HepG2 (cell line): ENCODE results near the gene KLF16. TPM values are rescaled to one million over a fixed set of nuclear protein-coding genes. Genes with fewer than 3 reads are reported as not detected.

Experiments used
- ATAC-seq: fragments of 200-7000 bp; cut with Tn5 transposase; 3 replicates; pipeline ENCODE4 v1.9.1; 2020; ENCODE audit warnings: mild to moderate bottlenecking, moderate library complexity
- BruUV-seq: library from RNA; stranded (reverse); fragments of 400-500 nt; replicated peaks from 2 replicates; lab custom pipeline; 2021; lab: Mats Ljungman, UMichigan
- CTCF ChIA-PET: fragments of 300-600 bp; formaldehyde crosslinking; extraction: SDS; loops from one replicate; lab custom pipeline; 2021; ENCODE audit warnings: low total read pairs, inconsistent platforms, low intra/inter-chr PET ratio; lab: Yijun Ruan, JAX
- POLR2A ChIA-PET: fragments of 350-600 bp; sonication (Branson Sonifier 250); formaldehyde crosslinking; loops from one replicate; lab custom pipeline; 2020; ENCODE audit warnings: antibody characterized with exemption, inconsistent platforms; lab: Yijun Ruan, JAX
- DNase-seq: peaks from one replicate; pipeline ENCODE4 v3.0.0-alpha.2; 2015; ENCODE audit warnings: low spot score
- FAIRE-seq: peaks from 3 replicates; lab custom pipeline; 2011; peaks lifted over from hg19 to GRCh38; lab: Jason Lieb, UNC
- H2AFZ ChIP-seq: one replicate; pipeline ENCODE4 v1.6.1; 2011; ENCODE audit warnings: low read length, inconsistent platforms
- H3K27ac ChIP-seq: fragments of 300-600 bp; 3 replicates; pipeline ENCODE4 v1.8.0; 2011; ENCODE audit warnings: mixed run types, mild to moderate bottlenecking, mixed read lengths, low read length, inconsistent platforms; ENCODE audit not compliant: insufficient read depth; ENCODE audit errors: extremely low read length
- H3K27me3 ChIP-seq, 2 experiments: fragments of 200-600 bp in 1 of 2; 2 replicates in 1 of 2; 3 replicates in 1 of 2; pipeline versions ENCODE4 v1.6.0 to v1.8.0; 2011; ENCODE audit warnings: low read length in 2 of 2, mild to moderate bottlenecking in 2 of 2, moderate library complexity in 2 of 2, inconsistent platforms in 1 of 2; ENCODE audit not compliant: insufficient read depth in 2 of 2, control insufficient read depth in 1 of 2
- H3K36me3 ChIP-seq, 2 experiments: fragments of 200-600 bp in 1 of 2; replicated peaks in 1 of 2; 2 replicates in 1 of 2; 3 replicates in 1 of 2; pipeline versions ENCODE4 v1.5.1 to v1.8.0; 2011; ENCODE audit warnings: low read length in 2 of 2, inconsistent platforms in 1 of 2; ENCODE audit not compliant: insufficient read depth in 2 of 2, control insufficient read depth in 1 of 2
- H3K4me1 ChIP-seq: 2 replicates; pipeline ENCODE4 v1.5.1; 2012; ENCODE audit warnings: low read length, inconsistent platforms; ENCODE audit not compliant: insufficient read depth
- H3K4me2 ChIP-seq: 2 replicates; pipeline ENCODE4 v1.6.0; 2011; ENCODE audit warnings: low read depth, low read length, inconsistent platforms
- H3K4me3 ChIP-seq, 3 experiments: fragments of 200-600 bp in 1 of 3; sonication (generic), shearing (Covaris generic) in 1 of 3; replicated peaks in 1 of 3; 2 replicates each; pipeline ENCODE4 v1.5.1; 2011 to 2016; ENCODE audit warnings: low read length in 3 of 3, inconsistent platforms in 2 of 3, low read depth in 2 of 3, mild to moderate bottlenecking in 2 of 3, control low read depth in 1 of 3, mixed read lengths in 1 of 3; ENCODE audit not compliant: insufficient read depth in 1 of 3
- H3K79me2 ChIP-seq: one replicate; pipeline ENCODE4 v1.6.1; 2011; ENCODE audit warnings: low read length, inconsistent platforms; ENCODE audit not compliant: insufficient read depth
- H3K9ac ChIP-seq: 2 replicates; pipeline ENCODE4 v1.6.0; 2011; ENCODE audit warnings: mild to moderate bottlenecking, low read depth, low read length, inconsistent platforms; ENCODE audit not compliant: insufficient read depth
- H3K9me3 ChIP-seq: 2 replicates; pipeline ENCODE4 v1.5.1; 2012; ENCODE audit warnings: mild to moderate bottlenecking, low read length
- H4K20me1 ChIP-seq: 2 replicates; pipeline ENCODE4 v1.6.0; 2011; ENCODE audit warnings: inconsistent platforms, mild to moderate bottlenecking, low read length, moderate library complexity; ENCODE audit not compliant: insufficient read depth
- AGO2 ChIP-seq: fragments of 200-400 bp; formaldehyde crosslinking; optimal IDR thresholded peaks from 2 replicates; pipeline ENCODE3; 2017; ENCODE audit warnings: mild to moderate bottlenecking, low read depth, low read length, moderate library complexity
- DPF2 ChIP-seq: sonication (generic); formaldehyde crosslinking; IDR thresholded peaks from 2 replicates; pipeline ENCODE4 v1.4.0; 2020; ENCODE audit warnings: mild to moderate bottlenecking, low read depth, missing genetic modification reagents, borderline replicate concordance
- GABPB1 ChIP-seq: IDR thresholded peaks from 2 replicates; pipeline ENCODE4 v1.6.1; 2016; ENCODE audit warnings: mild to moderate bottlenecking, missing genetic modification reagents, moderate library complexity, missing compliant biosample characterization
- HNF4A ChIP-seq: sonication (generic); formaldehyde crosslinking; IDR thresholded peaks from 2 replicates; pipeline ENCODE4 v1.4.0; 2020; ENCODE audit warnings: missing genetic modification reagents
- NFIC ChIP-seq: IDR thresholded peaks from 2 replicates; pipeline ENCODE4 v1.6.1; 2012; ENCODE audit warnings: mild to moderate bottlenecking, low read length, inconsistent platforms
- NPAS2 ChIP-seq: sonication (generic); formaldehyde crosslinking; IDR thresholded peaks from 2 replicates; pipeline ENCODE4 v1.8.0; 2022; ENCODE audit warnings: mild to moderate bottlenecking, missing genetic modification reagents, borderline replicate concordance
- PCBP2 ChIP-seq: fragments of 200-400 bp; formaldehyde crosslinking; optimal IDR thresholded peaks from 2 replicates; pipeline ENCODE3; 2018; ENCODE audit warnings: low read length, low read depth; ENCODE audit not compliant: poor library complexity, severe bottlenecking
- SNAPC2 ChIP-seq: sonication (generic); formaldehyde crosslinking; IDR thresholded peaks from 2 replicates; pipeline ENCODE4 v1.8.1; 2022; ENCODE audit warnings: mild to moderate bottlenecking, missing genetic modification reagents
- ZMYM4 ChIP-seq: sonication (generic); formaldehyde crosslinking; IDR thresholded peaks from 2 replicates; pipeline ENCODE4 v1.8.1; 2023; ENCODE audit warnings: mild to moderate bottlenecking, missing genetic modification reagents
- ZNF468 ChIP-seq: sonication (generic); formaldehyde crosslinking; IDR thresholded peaks from 2 replicates; pipeline ENCODE4 v1.8.0; 2022; ENCODE audit warnings: mild to moderate bottlenecking, moderate library complexity, missing genetic modification reagents
- ZNF614 ChIP-seq: IDR thresholded peaks from 2 replicates; pipeline ENCODE4 v1.6.1; 2018; ENCODE audit warnings: missing biosample characterization, missing genetic modification reagents, inconsistent platforms, borderline replicate concordance
- ZNF773 ChIP-seq: sonication (generic); formaldehyde crosslinking; IDR thresholded peaks from 2 replicates; pipeline ENCODE4 v1.4.0; 2020; ENCODE audit warnings: missing genetic modification reagents, borderline replicate concordance
- WGBS: methylation state at CpG from one replicate; pipeline ENCODE4 v1.1.6; 2017; ENCODE audit warnings: low lambda C conversion rate; 5-methylcytosine and 5-hydroxymethylcytosine counted together
- in situ Hi-C: cut with HindIII; loops from 2 replicates; pipeline ENCODE4 v1.10.0; 2017; ENCODE audit warnings: low pct_unique_long_range_greater_than_20kb; ENCODE audit not compliant: extremely low pct_ligation_motif_present
- intact Hi-C: fragments of 100-400 bp; cut with micrococcal nuclease; formaldehyde crosslinking; loops from one replicate; pipeline ENCODE4 v1.10.0; 2022; ENCODE audit not compliant: unreplicated experiment
- polyA plus RNA-seq, 8 experiments: library from polyadenylated mRNA; depleted of rRNA in 3 of 8; stranded (reverse) in 7 of 8; unstranded in 1 of 8; fragments of >200 nt; fragmentation: Illumina TruSeq in 4 of 8; extraction: Trizol in 4 of 8; gene quantifications; 2 replicates each; pipeline versions ENCODE4 v1.2.1 to v1.2.3, GENCODE V29; 2011 to 2016; ENCODE audit warnings: low read depth in 4 of 8, missing spikeins in 1 of 8, mixed read lengths in 1 of 8; ENCODE audit not compliant: insufficient read depth in 1 of 8
- total RNA-seq, 5 experiments: library from RNA; depleted of rRNA; stranded (reverse); fragments of >200 nt; fragmentation: Illumina TruSeq; extraction: Trizol; gene quantifications; 2 replicates each; pipeline ENCODE4 v1.2.3, GENCODE V29; 2016; ENCODE audit warnings: low read depth in 1 of 5
- TF ChIP-seq, protein P1 (sequence below): sonication (generic); formaldehyde crosslinking; IDR thresholded peaks from 2 replicates; pipeline ENCODE4 v1.8.0; 2022; ENCODE audit warnings: mild to moderate bottlenecking, missing genetic modification reagents, moderate library complexity
- TF ChIP-seq, protein P2 (sequence below): sonication (generic); formaldehyde crosslinking; IDR thresholded peaks from 2 replicates; pipeline ENCODE4 v1.8.1; 2023; ENCODE audit warnings: mild to moderate bottlenecking, moderate library complexity, missing genetic modification reagents
- TF ChIP-seq, protein P3 (sequence below): sonication (generic); formaldehyde crosslinking; IDR thresholded peaks from 2 replicates; pipeline ENCODE4 v1.4.0; 2020; ENCODE audit warnings: mild to moderate bottlenecking, missing genetic modification reagents
- TF ChIP-seq, protein P4 (sequence below): sonication (generic); formaldehyde crosslinking; IDR thresholded peaks from 2 replicates; pipeline ENCODE4 v1.4.0; 2020; ENCODE audit warnings: missing genetic modification reagents

The KLF16 gene
- total and polyA plus RNA-seq, 2 of the 13 experiments (the other 11 are each of a cell fraction or from before 2014, with no cell fraction given): 3.5 to 6.7 TPM

DNA sequence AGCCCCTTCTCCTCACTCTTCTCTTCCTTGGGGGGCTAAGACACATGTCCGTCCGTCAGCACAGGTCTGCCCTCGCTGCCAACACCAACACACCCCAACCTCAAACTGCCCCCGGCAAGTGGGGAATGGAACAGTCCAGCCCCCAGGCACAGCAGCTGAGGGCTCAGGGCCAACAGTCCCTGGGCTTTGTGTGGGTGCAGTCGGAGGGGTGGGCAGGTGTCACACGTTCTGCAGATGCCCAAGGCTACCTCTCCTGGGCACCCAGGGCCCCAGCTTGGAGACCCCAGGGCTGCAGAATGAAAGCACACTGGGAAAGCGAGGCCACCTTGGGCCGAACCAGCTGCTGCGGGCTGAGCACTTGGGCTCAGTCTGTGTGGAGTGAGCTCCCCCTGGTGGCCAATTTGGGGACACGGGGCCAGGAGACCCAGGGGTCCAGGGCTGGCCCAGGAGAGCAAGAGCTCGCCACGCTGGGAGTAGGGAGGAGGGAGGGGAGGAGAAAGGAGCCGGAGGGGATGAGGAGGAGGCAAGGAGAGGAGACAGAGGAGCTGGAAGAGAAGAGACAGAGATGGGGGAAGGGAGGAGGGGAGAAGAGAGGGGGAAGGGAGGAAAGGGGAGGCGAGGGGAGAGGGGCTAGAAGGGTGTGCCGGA is 37.3 kb downstream of the KLF16 start:
- peak; percentile 80 for ATAC-seq
- Histone ChIP-seq H3K27me3 (no peaks in the 10 kb centered on the region), H3K36me3 (peaks cover 16 to 35% of the 10 kb centered on the region in 2 experiments; a peak in 4 of 5 replicates), H3K9me3 (no peaks in the 10 kb centered on the region), H3K27ac (no peak overlapping the region), H3K9ac (no peak overlapping the region), H3K4me1 (no peaks in the 10 kb centered on the region), H3K4me3 (no peak overlapping the region), H3K4me2 (no peak overlapping the region), H4K20me1 (0 out of 2 replicates have a peak, but pooled peaks cover under 1% of the 10 kb centered on the region), H2AFZ (no peak overlapping the region), H3K79me2 (no peaks in the 10 kb centered on the region)
- no TSS peak for BruUV-seq
- 55% methylated on average over 13 of the region's 15 CpGs for WGBS
- ChIA-PET POLR2A (interaction anchor here (0.7 to 0.8 kb wide), 2 partner anchors 221 to 236 kb away, joined by 3 to 4 read pairs; partner anchors contain the start of gene UQCR11), CTCF (interaction anchor here (0.7 to 1.7 kb wide), 2 partner anchors 45 to 51 kb away, joined by 3 to 15 read pairs; no protein-coding TSS in a partner anchor)
- intact Hi-C loops: no loop called here
- DNase-seq: peak; percentile 48
- in situ Hi-C loops: no loop called here
- peak; percentile 57 for FAIRE-seq
- TF ChIP-seq ZMYM4 (CRISPR knock-in tag) (no peak), NPAS2 (no peak), NFIC (no peak), ZNF468 (no peak), ZNF614 (CRISPR knock-in tag) (no peak), SNAPC2 (no peak), PCBP2 (peak; percentile 56), DPF2 (CRISPR knock-in tag) (no peak), GABPB1 (CRISPR knock-in tag) (0 out of 2 replicates have a peak, but pooled peaks have one; percentile 25), HNF4A (CRISPR knock-in tag) (no peak), ZNF773 (CRISPR knock-in tag) (no peak), AGO2 (peak; percentile 69)
- TF ChIP-seq, protein P1, sequence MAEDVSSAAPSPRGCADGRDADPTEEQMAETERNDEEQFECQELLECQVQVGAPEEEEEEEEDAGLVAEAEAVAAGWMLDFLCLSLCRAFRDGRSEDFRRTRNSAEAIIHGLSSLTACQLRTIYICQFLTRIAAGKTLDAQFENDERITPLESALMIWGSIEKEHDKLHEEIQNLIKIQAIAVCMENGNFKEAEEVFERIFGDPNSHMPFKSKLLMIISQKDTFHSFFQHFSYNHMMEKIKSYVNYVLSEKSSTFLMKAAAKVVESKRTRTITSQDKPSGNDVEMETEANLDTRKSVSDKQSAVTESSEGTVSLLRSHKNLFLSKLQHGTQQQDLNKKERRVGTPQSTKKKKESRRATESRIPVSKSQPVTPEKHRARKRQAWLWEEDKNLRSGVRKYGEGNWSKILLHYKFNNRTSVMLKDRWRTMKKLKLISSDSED (CRISPR knock-in tag): no peak
- TF ChIP-seq, protein P2, sequence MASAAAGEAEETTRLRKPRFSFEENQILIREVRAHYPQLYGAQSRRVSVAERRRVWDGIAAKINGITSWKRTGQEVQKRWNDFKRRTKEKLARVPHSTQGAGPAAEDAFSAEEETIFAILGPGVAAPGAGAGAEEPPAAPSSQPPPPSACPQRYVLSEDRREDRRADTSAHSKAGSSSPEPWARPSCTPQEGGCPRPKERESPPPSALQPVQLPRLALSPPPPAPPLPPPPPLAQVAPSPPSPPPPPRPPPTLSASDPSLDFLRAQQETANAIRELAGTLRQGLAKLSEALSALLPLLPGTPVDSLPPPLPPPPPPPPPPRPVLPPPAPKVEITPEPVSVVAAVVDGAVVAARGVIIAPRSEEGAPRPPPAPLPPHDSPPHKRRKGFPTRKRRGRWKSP (CRISPR knock-in tag): no peak
- TF ChIP-seq, protein P3, sequence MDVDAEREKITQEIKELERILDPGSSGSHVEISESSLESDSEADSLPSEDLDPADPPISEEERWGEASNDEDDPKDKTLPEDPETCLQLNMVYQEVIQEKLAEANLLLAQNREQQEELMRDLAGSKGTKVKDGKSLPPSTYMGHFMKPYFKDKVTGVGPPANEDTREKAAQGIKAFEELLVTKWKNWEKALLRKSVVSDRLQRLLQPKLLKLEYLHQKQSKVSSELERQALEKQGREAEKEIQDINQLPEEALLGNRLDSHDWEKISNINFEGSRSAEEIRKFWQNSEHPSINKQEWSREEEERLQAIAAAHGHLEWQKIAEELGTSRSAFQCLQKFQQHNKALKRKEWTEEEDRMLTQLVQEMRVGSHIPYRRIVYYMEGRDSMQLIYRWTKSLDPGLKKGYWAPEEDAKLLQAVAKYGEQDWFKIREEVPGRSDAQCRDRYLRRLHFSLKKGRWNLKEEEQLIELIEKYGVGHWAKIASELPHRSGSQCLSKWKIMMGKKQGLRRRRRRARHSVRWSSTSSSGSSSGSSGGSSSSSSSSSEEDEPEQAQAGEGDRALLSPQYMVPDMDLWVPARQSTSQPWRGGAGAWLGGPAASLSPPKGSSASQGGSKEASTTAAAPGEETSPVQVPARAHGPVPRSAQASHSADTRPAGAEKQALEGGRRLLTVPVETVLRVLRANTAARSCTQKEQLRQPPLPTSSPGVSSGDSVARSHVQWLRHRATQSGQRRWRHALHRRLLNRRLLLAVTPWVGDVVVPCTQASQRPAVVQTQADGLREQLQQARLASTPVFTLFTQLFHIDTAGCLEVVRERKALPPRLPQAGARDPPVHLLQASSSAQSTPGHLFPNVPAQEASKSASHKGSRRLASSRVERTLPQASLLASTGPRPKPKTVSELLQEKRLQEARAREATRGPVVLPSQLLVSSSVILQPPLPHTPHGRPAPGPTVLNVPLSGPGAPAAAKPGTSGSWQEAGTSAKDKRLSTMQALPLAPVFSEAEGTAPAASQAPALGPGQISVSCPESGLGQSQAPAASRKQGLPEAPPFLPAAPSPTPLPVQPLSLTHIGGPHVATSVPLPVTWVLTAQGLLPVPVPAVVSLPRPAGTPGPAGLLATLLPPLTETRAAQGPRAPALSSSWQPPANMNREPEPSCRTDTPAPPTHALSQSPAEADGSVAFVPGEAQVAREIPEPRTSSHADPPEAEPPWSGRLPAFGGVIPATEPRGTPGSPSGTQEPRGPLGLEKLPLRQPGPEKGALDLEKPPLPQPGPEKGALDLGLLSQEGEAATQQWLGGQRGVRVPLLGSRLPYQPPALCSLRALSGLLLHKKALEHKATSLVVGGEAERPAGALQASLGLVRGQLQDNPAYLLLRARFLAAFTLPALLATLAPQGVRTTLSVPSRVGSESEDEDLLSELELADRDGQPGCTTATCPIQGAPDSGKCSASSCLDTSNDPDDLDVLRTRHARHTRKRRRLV (CRISPR knock-in tag): no peak
- TF ChIP-seq, protein P4, sequence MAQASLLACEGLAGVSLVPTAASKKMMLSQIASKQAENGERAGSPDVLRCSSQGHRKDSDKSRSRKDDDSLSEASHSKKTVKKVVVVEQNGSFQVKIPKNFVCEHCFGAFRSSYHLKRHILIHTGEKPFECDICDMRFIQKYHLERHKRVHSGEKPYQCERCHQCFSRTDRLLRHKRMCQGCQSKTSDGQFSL: no peak
